Coronary artery (tissue), 2 donors: ENCODE measurements around the gene UBR7.
A peak's percentile ranks its signal among the peaks of the same experiment; 100 is the strongest.

Source experiments
- DNase-seq: peaks from one replicate; pipeline ENCODE4 v3.0.0-alpha.2; 2017; ENCODE audit warnings: low spot score
- H3K27ac ChIP-seq, 2 donors: fragments of 200-600 bp; sonication (generic); one replicate each; pipeline ENCODE4 v1.5.1; 2016 to 2019
- H3K4me3 ChIP-seq: fragments of 200-600 bp; sonication (generic); 2 replicates; pipeline ENCODE4 v1.5.1; 2016; ENCODE audit warnings: mild to moderate bottlenecking, moderate library complexity
- CTCF ChIP-seq: fragments of 200-600 bp; sonication (generic); IDR thresholded peaks from one replicate; pipeline ENCODE4 v1.5.1; 2019; ENCODE audit warnings: antibody characterized with exemption

UBR7 gene

GRCh38 chr14:93186466-93186865, 20.6 kb upstream of the UBR7 start:
- peak overlapping the region in 1 of 2 donors; percentile 18 for H3K27ac ChIP-seq

GRCh38 chr14:93186956-93187355, 20.1 kb upstream of the UBR7 start:
- H3K27ac ChIP-seq, result no peak overlapping the region
- no peak overlapping the region for H3K4me3 ChIP-seq
- no peak for TF ChIP-seq CTCF
- no peak for DNase-seq

More at GRCh38 chr14:93186466-93186865, 20.6 kb upstream of the UBR7 start:
- no peak for TF ChIP-seq CTCF
- H3K4me3 ChIP-seq, result no peak overlapping the region
- no peak for DNase-seq

GRCh38 chr14:93195316-93195999, 11.6 kb upstream of the UBR7 start:
- no peak overlapping the region for H3K4me3 ChIP-seq
- DNase-seq, result no peak
- no peak for TF ChIP-seq CTCF
- no peak overlapping the region for H3K27ac ChIP-seq

GRCh38 chr14:93199031-93199430, 8.0 kb upstream of the UBR7 start:
- no peak overlapping the region for H3K27ac ChIP-seq
- TF ChIP-seq CTCF, result no peak
- no peak for DNase-seq

GRCh38 chr14:93200553-93200952, 6.5 kb upstream of the UBR7 start:
- no peak for DNase-seq
- TF ChIP-seq CTCF, result no peak
- H3K4me3 ChIP-seq, result no peak overlapping the region
- no peak overlapping the region for H3K27ac ChIP-seq

More at GRCh38 chr14:93199031-93199430, 8.0 kb upstream of the UBR7 start:
- H3K4me3 ChIP-seq, result no peak overlapping the region

GRCh38 chr14:93201155-93201704, 5.8 kb upstream of the UBR7 start:
- TF ChIP-seq CTCF, result no peak
- Histone ChIP-seq H3K4me3 (no peak overlapping the region), H3K27ac (no peak overlapping the region)
- DNase-seq, result no peak
